K562 (cell line): Measurements from ENCODE around the gene RSPH9. TPM values are rescaled to one million over a fixed set of nuclear protein-coding genes. Genes with fewer than 3 reads are reported as not detected.

Experiments used
- ATAC-seq: fragments of 200-7000 bp; cut with Tn5 transposase; 3 replicates; pipeline ENCODE4 v1.9.1; 2020; ENCODE audit warnings: moderate library complexity
- BruUV-seq: library from RNA; stranded (reverse); fragments of 400-500 nt; replicated peaks from 2 replicates; lab custom pipeline; 2021; lab: Mats Ljungman, UMichigan
- CTCF ChIA-PET: fragments of 300-600 bp; formaldehyde crosslinking; extraction: SDS; loops from one replicate; lab custom pipeline; 2021; ENCODE audit warnings: low intra/inter-chr PET ratio; lab: Yijun Ruan, JAX
- POLR2A ChIA-PET: fragments of 300-600, 350-650 bp; sonication (Branson Sonifier 250); formaldehyde crosslinking; extraction: SDS; loops from one replicate; lab custom pipeline; 2021; ENCODE audit warnings: antibody characterized with exemption, inconsistent platforms; lab: Yijun Ruan, JAX
- DNase-seq, 4 experiments: peaks; one replicate each; pipeline versions ENCODE4 v3.0.0 to v3.0.0-alpha.2; 2011 to 2018; ENCODE audit warnings: low spot score in 3 of 4, mixed read lengths in 3 of 4; ENCODE audit errors: extremely low read depth in 1 of 4
- FAIRE-seq: peaks from 2 replicates; lab custom pipeline; 2011; peaks lifted over from hg19 to GRCh38; lab: Jason Lieb, UNC
- H2AFZ ChIP-seq: 2 replicates; pipeline ENCODE4 v1.6.0; 2011; ENCODE audit warnings: low read depth, low read length, control low read depth, inconsistent platforms
- H3K27ac ChIP-seq: fragments of 200-600 bp; 3 replicates; pipeline ENCODE4 v1.8.0; 2011; ENCODE audit warnings: low read depth, mild to moderate bottlenecking, control low read depth, inconsistent platforms, low read length, moderate library complexity, mixed read lengths; ENCODE audit errors: extremely low read depth
- H3K27me3 ChIP-seq, 2 experiments: fragments of 300-600 bp in 1 of 2; 2 replicates in 1 of 2; 3 replicates in 1 of 2; pipeline versions ENCODE4 v1.6.0 to v1.8.0; 2011; ENCODE audit warnings: inconsistent platforms in 2 of 2, low read length in 2 of 2, mild to moderate bottlenecking in 1 of 2, mixed read lengths in 1 of 2, moderate library complexity in 1 of 2; ENCODE audit not compliant: control insufficient read depth in 2 of 2, insufficient read depth in 2 of 2
- H3K36me3 ChIP-seq: fragments of 300-600 bp; 3 replicates; pipeline ENCODE4 v1.8.0; 2011; ENCODE audit warnings: mild to moderate bottlenecking, low read length, inconsistent platforms; ENCODE audit not compliant: control insufficient read depth, insufficient read depth
- H3K4me1 ChIP-seq, 2 experiments: fragments of 200-600 bp in 1 of 2; replicated peaks in 1 of 2; 2 replicates in 1 of 2; 3 replicates in 1 of 2; pipeline versions ENCODE4 v1.5.1 to v1.8.0; 2011; ENCODE audit warnings: inconsistent platforms in 2 of 2, low read length in 2 of 2, mild to moderate bottlenecking in 1 of 2, mixed read lengths in 1 of 2, moderate library complexity in 1 of 2; ENCODE audit not compliant: control insufficient read depth in 2 of 2, insufficient read depth in 2 of 2
- H3K4me2 ChIP-seq: 2 replicates; pipeline ENCODE4 v1.6.1; 2011; ENCODE audit warnings: low read length, control low read depth, inconsistent platforms, mixed read lengths; ENCODE audit not compliant: insufficient read depth
- H3K4me3 ChIP-seq: fragments of 200-600 bp; sonication (generic), shearing (Covaris generic); 2 replicates; pipeline ENCODE4 v1.5.1; 2016; ENCODE audit warnings: control low read depth, inconsistent platforms
- H3K79me2 ChIP-seq: fragments of 200-600 bp; 3 replicates; pipeline ENCODE4 v1.8.0; 2011; ENCODE audit warnings: low read length, inconsistent platforms; ENCODE audit not compliant: control insufficient read depth, insufficient read depth
- H3K9ac ChIP-seq, 2 experiments: 2 replicates each; pipeline versions ENCODE4 v1.6.0 to v1.6.1; 2011; ENCODE audit warnings: low read depth in 2 of 2, low read length in 2 of 2, control low read depth in 1 of 2, inconsistent platforms in 1 of 2, mild to moderate bottlenecking in 1 of 2, mixed read lengths in 1 of 2; ENCODE audit not compliant: insufficient read depth in 1 of 2
- H3K9me1 ChIP-seq: one replicate; pipeline ENCODE4 v1.6.0; 2011; ENCODE audit warnings: inconsistent platforms, mild to moderate bottlenecking, low read length, moderate library complexity; ENCODE audit not compliant: control insufficient read depth, insufficient read depth
- H3K9me3 ChIP-seq: replicated peaks from 2 replicates; pipeline ENCODE4 v1.5.1; 2011; ENCODE audit warnings: low read depth, low read length, inconsistent platforms; ENCODE audit not compliant: control insufficient read depth, insufficient read depth
- H4K20me1 ChIP-seq: replicated peaks from 2 replicates; pipeline ENCODE4 v1.6.1; 2011; ENCODE audit warnings: low read length, inconsistent platforms, mixed read lengths; ENCODE audit not compliant: control insufficient read depth, insufficient read depth
- ARID2 ChIP-seq: fragments of 450-650 bp; IDR thresholded peaks from 2 replicates; pipeline ENCODE4 v1.6.1; 2017; ENCODE audit warnings: antibody characterized with exemption, mild to moderate bottlenecking
- KLF1 ChIP-seq: fragments of 450-650 bp; IDR thresholded peaks from 2 replicates; pipeline ENCODE4 v1.6.1; 2016; ENCODE audit warnings: missing genetic modification characterization, missing compliant biosample characterization
- MCM5 ChIP-seq: fragments of 450-650 bp; IDR thresholded peaks from 2 replicates; pipeline ENCODE4 v1.6.1; 2016; ENCODE audit warnings: low read depth
- MED1 ChIP-seq: sonication (generic); formaldehyde crosslinking; IDR thresholded peaks from 2 replicates; pipeline ENCODE4 v1.8.1; 2023; ENCODE audit warnings: missing genetic modification reagents, borderline replicate concordance
- YY1 ChIP-seq, 3 experiments: IDR thresholded peaks; 2 replicates each; pipeline ENCODE4 v1.6.1; 2011; ENCODE audit warnings: low read length in 2 of 3, mild to moderate bottlenecking in 2 of 3, moderate library complexity in 2 of 3, borderline replicate concordance in 1 of 3, control low read depth in 1 of 3, low read depth in 1 of 3; ENCODE audit not compliant: insufficient read depth in 3 of 3, insufficient replicate concordance in 2 of 3, control insufficient read depth in 1 of 3, insufficient read length in 1 of 3; ENCODE audit errors: extremely low read depth in 1 of 3
- ZNF717 ChIP-seq: fragments of 250-450 bp; sonication (Bioruptor Pico); IDR thresholded peaks from 2 replicates; pipeline ENCODE4 v1.5.0; 2021
- ZSCAN29 ChIP-seq: fragments of 450-650 bp; IDR thresholded peaks from 2 replicates; pipeline ENCODE4 v1.6.1; 2017
- WGBS: fragments of 100-300 bp; shearing (Covaris generic); methylation state at CpG from one replicate; pipeline ENCODE4 v1.1.6; 2016; ENCODE audit warnings: low coverage, mixed read lengths; ENCODE audit not compliant: insufficient coverage; ENCODE audit errors: missing lambda C conversion rate; 5-methylcytosine and 5-hydroxymethylcytosine counted together
- in situ Hi-C: fragments of 300-500 bp; cut with MboI; formaldehyde crosslinking; loops from 4 replicates; pipeline ENCODE4 v1.15.0; 2018; ENCODE audit warnings: inconsistent platforms, mixed read lengths
- intact Hi-C: fragments of 100-400 bp; cut with micrococcal nuclease; formaldehyde crosslinking; loops from 2 replicates; pipeline ENCODE4 v1.14.2; 2022
- polyA plus RNA-seq, 8 experiments: library from polyadenylated mRNA; depleted of rRNA in 4 of 8; stranded (reverse) in 5 of 8; unstranded in 3 of 8; fragments of >200 nt; fragmentation: Nextera tagmentation in 2 of 8; fragmentation: Illumina TruSeq in 1 of 8; extraction: Ambion mirVana in 2 of 8; extraction: Trizol in 1 of 8; gene quantifications; 2 replicates each; pipeline versions ENCODE4 v1.2.1 to v1.2.3, GENCODE V29; 2011 to 2014; ENCODE audit warnings: inconsistent platforms in 1 of 8, missing spikeins in 1 of 8
- total RNA-seq, 7 experiments: library from RNA; depleted of rRNA in 6 of 7; stranded (reverse); fragments of >200 nt in 6 of 7; fragmentation: Illumina TruSeq in 2 of 7; extraction: Trizol in 2 of 7; gene quantifications; 2 replicates each; pipeline versions ENCODE4 v1.2.1 to v1.2.3, GENCODE V29; 2011 to 2021; ENCODE audit warnings: low replicate concordance in 1 of 7
- TF ChIP-seq, protein P1 (sequence below): fragments of 450-650 bp; IDR thresholded peaks from 2 replicates; pipeline ENCODE4 v1.7.1; 2018; ENCODE audit warnings: mild to moderate bottlenecking, low read depth; ENCODE audit not compliant: partially characterized antibody
- TF ChIP-seq, protein P2 (sequence below), 3 experiments: fragments of 200-800 bp in 1 of 3; sonication (Bioruptor generic) in 1 of 3; sonication (generic) in 1 of 3; formaldehyde crosslinking in 1 of 3; IDR thresholded peaks; 2 replicates each; pipeline versions ENCODE4 v1.6.1 to v1.8.0; 2016 to 2022; ENCODE audit warnings: mild to moderate bottlenecking in 2 of 3, missing compliant biosample characterization in 2 of 3, missing genetic modification characterization in 2 of 3, missing genetic modification reagents in 1 of 3
- TF ChIP-seq, protein P3 (sequence below): sonication (generic); formaldehyde crosslinking; IDR thresholded peaks from 2 replicates; pipeline ENCODE4 v1.8.1; 2023; ENCODE audit warnings: mild to moderate bottlenecking, missing genetic modification reagents
- TF ChIP-seq, protein P4 (sequence below): fragments of 450-650 bp; IDR thresholded peaks from 2 replicates; pipeline ENCODE4 v1.6.1; 2018; ENCODE audit not compliant: partially characterized antibody

RSPH9 gene
- total and polyA plus RNA-seq, 9 of the 15 experiments (the other 6 are each of a cell fraction or from before 2014, with no cell fraction given), result 0.05 to 0.60 (median 0.39) TPM; not detected in 6

DNA sequence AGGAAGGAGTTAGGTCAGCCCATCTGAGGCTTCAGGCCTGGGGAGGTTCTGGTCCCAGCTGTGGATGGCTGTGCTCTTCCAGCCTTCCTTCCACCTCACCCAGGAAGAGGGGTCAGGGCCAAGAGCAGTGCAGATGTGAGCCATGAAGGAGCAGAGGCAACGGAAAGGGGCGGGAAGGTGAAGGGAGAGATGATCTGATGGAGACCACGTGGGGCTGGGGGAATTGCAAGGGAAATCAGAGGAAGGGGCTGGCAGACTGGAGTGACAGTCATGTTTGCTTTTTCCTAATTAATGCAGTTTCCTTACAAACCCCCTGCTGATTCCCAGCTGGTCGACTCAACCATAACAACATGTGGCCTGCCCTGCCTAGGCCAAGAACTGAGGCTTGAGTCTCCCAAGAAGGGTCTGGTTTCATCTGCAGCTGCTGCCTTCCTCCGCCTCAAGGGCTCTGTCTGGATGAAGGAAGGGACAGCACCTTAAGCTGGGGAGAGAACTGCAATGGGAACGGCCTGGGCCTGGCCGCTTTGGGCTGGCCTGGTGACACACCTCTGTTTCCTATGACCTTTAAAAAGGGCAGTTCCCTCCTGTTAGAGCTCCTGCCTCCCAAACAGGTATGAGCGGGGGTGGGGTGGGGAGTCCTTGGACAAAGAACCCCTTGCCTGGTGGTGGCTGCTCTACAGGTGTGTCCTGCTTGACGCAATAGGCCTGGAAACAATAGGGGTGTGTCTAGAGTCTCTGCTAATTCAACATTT is 50.6 kb downstream of the RSPH9 start:
- no TSS peak for BruUV-seq
- WGBS, result 60% methylated on average over 9 of the region's 9 CpGs
- Histone ChIP-seq H3K27ac (no peak overlapping the region), H3K79me2 (no peaks in the 10 kb centered on the region), H3K9me3 (no peaks in the 10 kb centered on the region), H3K9me1 (no peaks in the 10 kb centered on the region), H3K36me3 (no peaks in the 10 kb centered on the region), H4K20me1 (no peaks in the 10 kb centered on the region), H3K4me2 (no peak overlapping the region), H3K27me3 (no peaks in the 10 kb centered on the region), H3K9ac (peak overlapping the region in 1 of 2 experiments; percentile 27; a peak in 1 of 4 replicates), H2AFZ (peak overlapping the region; percentile 75), H3K4me1 (peaks cover 0 to 15% of the 10 kb centered on the region in 2 experiments; a peak in 4 of 5 replicates), H3K4me3 (no peak overlapping the region)
- DNase-seq, result no peak
- CTCF ChIA-PET, result no interaction called here
- ATAC-seq, result peak; percentile 50
- POLR2A ChIA-PET, result interaction anchor here (0.6 to 2.1 kb wide), 5 partner anchors 8 to 381 kb away, joined by 3 to 7 read pairs (median 3); partner anchors contain the start of gene MRPS18A
- intact Hi-C loops, result no loop called here
- in situ Hi-C loops, result no loop called here
- no peak for FAIRE-seq
- TF ChIP-seq MED1 (CRISPR knock-in tag), result no peak
- TF ChIP-seq ARID2, result no peak
- TF ChIP-seq, protein P1, sequence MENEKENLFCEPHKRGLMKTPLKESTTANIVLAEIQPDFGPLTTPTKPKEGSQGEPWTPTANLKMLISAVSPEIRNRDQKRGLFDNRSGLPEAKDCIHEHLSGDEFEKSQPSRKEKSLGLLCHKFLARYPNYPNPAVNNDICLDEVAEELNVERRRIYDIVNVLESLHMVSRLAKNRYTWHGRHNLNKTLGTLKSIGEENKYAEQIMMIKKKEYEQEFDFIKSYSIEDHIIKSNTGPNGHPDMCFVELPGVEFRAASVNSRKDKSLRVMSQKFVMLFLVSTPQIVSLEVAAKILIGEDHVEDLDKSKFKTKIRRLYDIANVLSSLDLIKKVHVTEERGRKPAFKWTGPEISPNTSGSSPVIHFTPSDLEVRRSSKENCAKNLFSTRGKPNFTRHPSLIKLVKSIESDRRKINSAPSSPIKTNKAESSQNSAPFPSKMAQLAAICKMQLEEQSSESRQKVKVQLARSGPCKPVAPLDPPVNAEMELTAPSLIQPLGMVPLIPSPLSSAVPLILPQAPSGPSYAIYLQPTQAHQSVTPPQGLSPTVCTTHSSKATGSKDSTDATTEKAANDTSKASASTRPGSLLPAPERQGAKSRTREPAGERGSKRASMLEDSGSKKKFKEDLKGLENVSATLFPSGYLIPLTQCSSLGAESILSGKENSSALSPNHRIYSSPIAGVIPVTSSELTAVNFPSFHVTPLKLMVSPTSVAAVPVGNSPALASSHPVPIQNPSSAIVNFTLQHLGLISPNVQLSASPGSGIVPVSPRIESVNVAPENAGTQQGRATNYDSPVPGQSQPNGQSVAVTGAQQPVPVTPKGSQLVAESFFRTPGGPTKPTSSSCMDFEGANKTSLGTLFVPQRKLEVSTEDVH, result no peak
- TF ChIP-seq ZSCAN29, result no peak
- TF ChIP-seq, protein P2, sequence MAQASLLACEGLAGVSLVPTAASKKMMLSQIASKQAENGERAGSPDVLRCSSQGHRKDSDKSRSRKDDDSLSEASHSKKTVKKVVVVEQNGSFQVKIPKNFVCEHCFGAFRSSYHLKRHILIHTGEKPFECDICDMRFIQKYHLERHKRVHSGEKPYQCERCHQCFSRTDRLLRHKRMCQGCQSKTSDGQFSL (CRISPR knock-in tag; IDR thresholded peaks at IDR 0.05), result no peak
- TF ChIP-seq, protein P2 (tag; IDR thresholded peaks at IDR 0.05), result no peak
- no peak for TF ChIP-seq KLF1 (tag)
- TF ChIP-seq, protein P3, sequence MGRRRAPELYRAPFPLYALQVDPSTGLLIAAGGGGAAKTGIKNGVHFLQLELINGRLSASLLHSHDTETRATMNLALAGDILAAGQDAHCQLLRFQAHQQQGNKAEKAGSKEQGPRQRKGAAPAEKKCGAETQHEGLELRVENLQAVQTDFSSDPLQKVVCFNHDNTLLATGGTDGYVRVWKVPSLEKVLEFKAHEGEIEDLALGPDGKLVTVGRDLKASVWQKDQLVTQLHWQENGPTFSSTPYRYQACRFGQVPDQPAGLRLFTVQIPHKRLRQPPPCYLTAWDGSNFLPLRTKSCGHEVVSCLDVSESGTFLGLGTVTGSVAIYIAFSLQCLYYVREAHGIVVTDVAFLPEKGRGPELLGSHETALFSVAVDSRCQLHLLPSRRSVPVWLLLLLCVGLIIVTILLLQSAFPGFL (CRISPR knock-in tag), result no peak
- TF ChIP-seq YY1 (IDR thresholded peaks at IDR 0.05; ENCODE audit: borderline replicate concordance in 1 of 3, control insufficient read depth in 1 of 3, extremely low read depth in 1 of 3, insufficient read depth in 3 of 3, insufficient read length in 1 of 3, insufficient replicate concordance in 2 of 3, low read depth in 1 of 3, low read length in 2 of 3), result no peak
- TF ChIP-seq, protein P4, sequence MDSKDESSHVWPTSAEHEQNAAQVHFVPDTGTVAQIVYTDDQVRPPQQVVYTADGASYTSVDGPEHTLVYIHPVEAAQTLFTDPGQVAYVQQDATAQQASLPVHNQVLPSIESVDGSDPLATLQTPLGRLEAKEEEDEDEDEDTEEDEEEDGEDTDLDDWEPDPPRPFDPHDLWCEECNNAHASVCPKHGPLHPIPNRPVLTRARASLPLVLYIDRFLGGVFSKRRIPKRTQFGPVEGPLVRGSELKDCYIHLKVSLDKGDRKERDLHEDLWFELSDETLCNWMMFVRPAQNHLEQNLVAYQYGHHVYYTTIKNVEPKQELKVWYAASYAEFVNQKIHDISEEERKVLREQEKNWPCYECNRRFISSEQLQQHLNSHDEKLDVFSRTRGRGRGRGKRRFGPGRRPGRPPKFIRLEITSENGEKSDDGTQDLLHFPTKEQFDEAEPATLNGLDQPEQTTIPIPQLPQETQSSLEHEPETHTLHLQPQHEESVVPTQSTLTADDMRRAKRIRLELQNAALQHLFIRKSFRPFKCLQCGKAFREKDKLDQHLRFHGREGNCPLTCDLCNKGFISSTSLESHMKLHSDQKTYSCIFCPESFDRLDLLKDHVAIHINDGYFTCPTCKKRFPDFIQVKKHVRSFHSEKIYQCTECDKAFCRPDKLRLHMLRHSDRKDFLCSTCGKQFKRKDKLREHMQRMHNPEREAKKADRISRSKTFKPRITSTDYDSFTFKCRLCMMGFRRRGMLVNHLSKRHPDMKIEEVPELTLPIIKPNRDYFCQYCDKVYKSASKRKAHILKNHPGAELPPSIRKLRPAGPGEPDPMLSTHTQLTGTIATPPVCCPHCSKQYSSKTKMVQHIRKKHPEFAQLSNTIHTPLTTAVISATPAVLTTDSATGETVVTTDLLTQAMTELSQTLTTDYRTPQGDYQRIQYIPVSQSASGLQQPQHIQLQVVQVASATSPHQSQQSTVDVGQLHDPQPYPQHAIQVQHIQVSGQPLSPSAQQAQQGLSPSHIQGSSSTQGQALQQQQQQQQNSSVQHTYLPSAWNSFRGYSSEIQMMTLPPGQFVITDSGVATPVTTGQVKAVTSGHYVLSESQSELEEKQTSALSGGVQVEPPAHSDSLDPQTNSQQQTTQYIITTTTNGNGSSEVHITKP, result peak; percentile 51
- TF ChIP-seq MCM5, result no peak
- TF ChIP-seq ZNF717 (CRISPR knock-in tag), result no peak
